Measurements from ENCODE around the gene MKS1.

GRCh38 chr17:58193641-58194255, 25.3 kb downstream of the MKS1 start:
- TF ChIP-seq POLR2AphosphoS5 (IDR thresholded peaks at IDR 0.05; ENCODE audit: low read depth, low read length): no peak
- no peak for TF ChIP-seq TAF1 (IDR thresholded peaks at IDR 0.05; ENCODE audit: low read depth, low read length)
- TF ChIP-seq POLR2A (IDR thresholded peaks at IDR 0.05; ENCODE audit: low read depth, low read length): no peak
- no peak for TF ChIP-seq SPI1 (IDR thresholded peaks at IDR 0.05; ENCODE audit: low read depth, low read length)

Data from GM12891 (cell line).